ENCODE results near the gene HSBP1. TPM values are rescaled to one million over a fixed set of nuclear protein-coding genes. Genes with fewer than 3 reads are reported as not detected.

HSBP1 gene
- polyA plus RNA-seq, 2 of the 4 experiments (the other 2 are of a cell fraction) = 190 to 280 TPM

DNA sequence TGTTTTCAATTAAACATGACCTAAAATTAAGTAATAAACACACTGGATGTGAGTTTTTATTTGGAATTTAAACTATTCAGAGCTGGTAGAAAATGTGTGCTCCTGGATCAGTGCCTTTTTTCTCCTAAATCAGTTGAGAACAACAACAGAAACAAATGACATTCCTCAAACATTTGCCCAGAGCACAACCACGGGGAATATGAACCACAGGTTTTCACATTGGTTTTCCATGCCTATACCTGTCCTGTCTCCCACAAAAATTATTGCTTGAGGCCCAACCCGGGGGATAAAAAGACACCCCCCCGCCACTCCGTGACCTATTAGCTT lies 6.8 kb downstream of the HSBP1 start:
- Histone ChIP-seq H3K4me2 (peak overlapping the region; percentile 62), H3K4me1 (peaks cover 27% of the 10 kb centered on the region), H3K27ac (no peak overlapping the region), H3K4me3 (no peak overlapping the region), H3K9me3 (no peaks in the 10 kb centered on the region)
- ChIA-PET POLR2A (interaction anchor here (0.6 kb wide), 1 partner anchor 1702 kb away, joined by 3 read pairs; no protein-coding TSS in a partner anchor), CTCF (interaction anchor here (3.5 kb wide), 1 partner anchor 11 kb away, joined by 33 read pairs; no protein-coding TSS in a partner anchor)
- FAIRE-seq = no peak
- 75% methylated on average over 4 of the region's 4 CpGs for WGBS (ENCODE audit: missing lambda C conversion rate)
- no peak for DNase-seq (ENCODE audit: low read depth in 1 of 2, low spot score in 1 of 2)
- ATAC-seq = peak in 1 of 2 experiments; percentile 14; a peak in 3 of 6 replicates
- TF ChIP-seq EHMT2 (IDR thresholded peaks at IDR 0.05; ENCODE audit: low read depth) (no peak), TP53 (CRISPR knock-in tag; IDR thresholded peaks at IDR 0.05) (no peak), CBX2 (IDR thresholded peaks at IDR 0.05; ENCODE audit: borderline replicate concordance, low read depth) (no peak), GATA3 (IDR thresholded peaks at IDR 0.05; ENCODE audit: borderline replicate concordance) (no peak), RAD21 (conservative IDR thresholded peaks at IDR 0.05 in 1 of 2, IDR thresholded peaks at IDR 0.05 in 1 of 2) (no peak), TFCP2L1 (CRISPR knock-in tag; IDR thresholded peaks at IDR 0.05) (no peak), RARB (CRISPR knock-in tag; IDR thresholded peaks at IDR 0.05) (no peak), FOSL2 (IDR thresholded peaks at IDR 0.05) (no peak), FOSL2 (CRISPR knock-in tag; IDR thresholded peaks at IDR 0.05) (no peak), FOXS1 (CRISPR knock-in tag; IDR thresholded peaks at IDR 0.05) (no peak), POLR2AphosphoS2 (conservative IDR thresholded peaks at IDR 0.05; ENCODE audit: low read length) (no peak), BHLHE40 (IDR thresholded peaks at IDR 0.05; ENCODE audit: low read depth, low read length) (no peak), JUN (IDR thresholded peaks at IDR 0.05) (no peak), NR3C1 (IDR thresholded peaks at IDR 0.05) (no peak), RNF2 (IDR thresholded peaks at IDR 0.05; ENCODE audit: borderline replicate concordance, low read depth) (no peak), JUNB (IDR thresholded peaks at IDR 0.05) (no peak), CBX8 (IDR thresholded peaks at IDR 0.05) (no peak)
- TF ChIP-seq, protein P1, sequence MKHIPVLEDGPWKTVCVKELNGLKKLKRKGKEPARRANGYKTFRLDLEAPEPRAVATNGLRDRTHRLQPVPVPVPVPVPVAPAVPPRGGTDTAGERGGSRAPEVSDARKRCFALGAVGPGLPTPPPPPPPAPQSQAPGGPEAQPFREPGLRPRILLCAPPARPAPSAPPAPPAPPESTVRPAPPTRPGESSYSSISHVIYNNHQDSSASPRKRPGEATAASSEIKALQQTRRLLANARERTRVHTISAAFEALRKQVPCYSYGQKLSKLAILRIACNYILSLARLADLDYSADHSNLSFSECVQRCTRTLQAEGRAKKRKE (CRISPR knock-in tag; IDR thresholded peaks at IDR 0.05; ENCODE audit: low read depth) = no peak
- TF ChIP-seq, protein P2, sequence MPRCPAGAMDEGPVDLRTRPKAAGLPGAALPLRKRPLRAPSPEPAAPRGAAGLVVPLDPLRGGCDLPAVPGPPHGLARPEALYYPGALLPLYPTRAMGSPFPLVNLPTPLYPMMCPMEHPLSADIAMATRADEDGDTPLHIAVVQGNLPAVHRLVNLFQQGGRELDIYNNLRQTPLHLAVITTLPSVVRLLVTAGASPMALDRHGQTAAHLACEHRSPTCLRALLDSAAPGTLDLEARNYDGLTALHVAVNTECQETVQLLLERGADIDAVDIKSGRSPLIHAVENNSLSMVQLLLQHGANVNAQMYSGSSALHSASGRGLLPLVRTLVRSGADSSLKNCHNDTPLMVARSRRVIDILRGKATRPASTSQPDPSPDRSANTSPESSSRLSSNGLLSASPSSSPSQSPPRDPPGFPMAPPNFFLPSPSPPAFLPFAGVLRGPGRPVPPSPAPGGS (IDR thresholded peaks at IDR 0.05) = no peak
- TF ChIP-seq, protein P3, sequence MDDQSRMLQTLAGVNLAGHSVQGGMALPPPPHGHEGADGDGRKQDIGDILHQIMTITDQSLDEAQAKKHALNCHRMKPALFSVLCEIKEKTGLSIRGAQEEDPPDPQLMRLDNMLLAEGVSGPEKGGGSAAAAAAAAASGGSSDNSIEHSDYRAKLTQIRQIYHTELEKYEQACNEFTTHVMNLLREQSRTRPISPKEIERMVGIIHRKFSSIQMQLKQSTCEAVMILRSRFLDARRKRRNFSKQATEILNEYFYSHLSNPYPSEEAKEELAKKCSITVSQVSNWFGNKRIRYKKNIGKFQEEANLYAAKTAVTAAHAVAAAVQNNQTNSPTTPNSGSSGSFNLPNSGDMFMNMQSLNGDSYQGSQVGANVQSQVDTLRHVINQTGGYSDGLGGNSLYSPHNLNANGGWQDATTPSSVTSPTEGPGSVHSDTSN (IDR thresholded peaks at IDR 0.05) = no peak
- TF ChIP-seq, protein P4, sequence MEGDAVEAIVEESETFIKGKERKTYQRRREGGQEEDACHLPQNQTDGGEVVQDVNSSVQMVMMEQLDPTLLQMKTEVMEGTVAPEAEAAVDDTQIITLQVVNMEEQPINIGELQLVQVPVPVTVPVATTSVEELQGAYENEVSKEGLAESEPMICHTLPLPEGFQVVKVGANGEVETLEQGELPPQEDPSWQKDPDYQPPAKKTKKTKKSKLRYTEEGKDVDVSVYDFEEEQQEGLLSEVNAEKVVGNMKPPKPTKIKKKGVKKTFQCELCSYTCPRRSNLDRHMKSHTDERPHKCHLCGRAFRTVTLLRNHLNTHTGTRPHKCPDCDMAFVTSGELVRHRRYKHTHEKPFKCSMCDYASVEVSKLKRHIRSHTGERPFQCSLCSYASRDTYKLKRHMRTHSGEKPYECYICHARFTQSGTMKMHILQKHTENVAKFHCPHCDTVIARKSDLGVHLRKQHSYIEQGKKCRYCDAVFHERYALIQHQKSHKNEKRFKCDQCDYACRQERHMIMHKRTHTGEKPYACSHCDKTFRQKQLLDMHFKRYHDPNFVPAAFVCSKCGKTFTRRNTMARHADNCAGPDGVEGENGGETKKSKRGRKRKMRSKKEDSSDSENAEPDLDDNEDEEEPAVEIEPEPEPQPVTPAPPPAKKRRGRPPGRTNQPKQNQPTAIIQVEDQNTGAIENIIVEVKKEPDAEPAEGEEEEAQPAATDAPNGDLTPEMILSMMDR (IDR thresholded peaks at IDR 0.05) = no peak

DNA sequence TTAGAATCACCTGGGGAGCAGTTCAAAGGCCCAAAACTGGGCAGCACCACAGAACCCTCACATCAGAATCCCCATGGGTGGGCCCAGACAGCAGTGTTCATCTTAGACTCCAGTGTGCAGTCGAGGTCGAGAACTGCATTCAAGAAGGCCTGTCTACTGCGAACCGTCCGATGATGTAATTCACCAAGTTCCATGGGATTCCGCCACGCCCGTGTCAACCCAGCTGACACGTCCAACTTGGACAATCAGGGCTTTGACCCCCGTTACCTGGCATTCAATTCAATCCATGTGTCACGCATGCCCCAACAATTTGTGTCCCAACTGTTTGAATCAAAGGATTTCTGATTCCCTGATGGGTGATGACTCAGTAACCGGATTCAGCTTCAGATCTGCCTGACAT lies 9.2 kb downstream of the HSBP1 start:
- POLR2A ChIA-PET = no interaction called here
- 74% methylated on average over 12 of the region's 12 CpGs for WGBS (ENCODE audit: missing lambda C conversion rate)
- Histone ChIP-seq H3K4me3 (no peak overlapping the region), H3K4me1 (peaks cover 14% of the 10 kb centered on the region), H3K27ac (no peak overlapping the region), H3K9me3 (no peaks in the 10 kb centered on the region), H3K4me2 (no peak overlapping the region)
- no peak for ATAC-seq
- FAIRE-seq = no peak
- no peak for DNase-seq (ENCODE audit: low read depth in 1 of 2, low spot score in 1 of 2)
- CTCF ChIA-PET = no interaction called here
- TF ChIP-seq ZSCAN20 (CRISPR knock-in tag; IDR thresholded peaks at IDR 0.05) = no peak
- TF ChIP-seq ZFP36 (IDR thresholded peaks at IDR 0.05; ENCODE audit: borderline replicate concordance, partially characterized antibody) = no peak
- TF ChIP-seq ZC3H11A (IDR thresholded peaks at IDR 0.05) = no peak
- TF ChIP-seq POLR2AphosphoS2 (conservative IDR thresholded peaks at IDR 0.05; ENCODE audit: low read length) = no peak
- TF ChIP-seq BHLHE40 (IDR thresholded peaks at IDR 0.05; ENCODE audit: low read depth, low read length) = no peak
- TF ChIP-seq TP53 (CRISPR knock-in tag; IDR thresholded peaks at IDR 0.05) = no peak
